Astrocyte (in vitro differentiated cells and primary cell): Measurements from ENCODE around the gene AARS1.
"Not testable (repeated sequence)": the region's sequence is repeated elsewhere in the genome, so short reads cannot be mapped to it uniquely, and the experiment has no call there.

ENCODE experiments used
- CTCF ChIP-seq: IDR thresholded peaks from 2 replicates; pipeline ENCODE4 v1.5.1; 2011; ENCODE audit warnings: low read depth, mild to moderate bottlenecking, inconsistent platforms, low read length, moderate library complexity; ENCODE audit not compliant: insufficient read depth
- EZH2 ChIP-seq: IDR thresholded peaks from 2 replicates; pipeline ENCODE4 v1.6.1; 2012; ENCODE audit warnings: mild to moderate bottlenecking, low read length, inconsistent platforms; ENCODE audit not compliant: insufficient read depth

GRCh38 chr16:70223216-70223615 is 66.1 kb downstream of the AARS1 start:
- not testable (repeated sequence) for TF ChIP-seq CTCF, EZH2
